ENCODE measurements around the gene PITX2.

Gene PITX2

DNA sequence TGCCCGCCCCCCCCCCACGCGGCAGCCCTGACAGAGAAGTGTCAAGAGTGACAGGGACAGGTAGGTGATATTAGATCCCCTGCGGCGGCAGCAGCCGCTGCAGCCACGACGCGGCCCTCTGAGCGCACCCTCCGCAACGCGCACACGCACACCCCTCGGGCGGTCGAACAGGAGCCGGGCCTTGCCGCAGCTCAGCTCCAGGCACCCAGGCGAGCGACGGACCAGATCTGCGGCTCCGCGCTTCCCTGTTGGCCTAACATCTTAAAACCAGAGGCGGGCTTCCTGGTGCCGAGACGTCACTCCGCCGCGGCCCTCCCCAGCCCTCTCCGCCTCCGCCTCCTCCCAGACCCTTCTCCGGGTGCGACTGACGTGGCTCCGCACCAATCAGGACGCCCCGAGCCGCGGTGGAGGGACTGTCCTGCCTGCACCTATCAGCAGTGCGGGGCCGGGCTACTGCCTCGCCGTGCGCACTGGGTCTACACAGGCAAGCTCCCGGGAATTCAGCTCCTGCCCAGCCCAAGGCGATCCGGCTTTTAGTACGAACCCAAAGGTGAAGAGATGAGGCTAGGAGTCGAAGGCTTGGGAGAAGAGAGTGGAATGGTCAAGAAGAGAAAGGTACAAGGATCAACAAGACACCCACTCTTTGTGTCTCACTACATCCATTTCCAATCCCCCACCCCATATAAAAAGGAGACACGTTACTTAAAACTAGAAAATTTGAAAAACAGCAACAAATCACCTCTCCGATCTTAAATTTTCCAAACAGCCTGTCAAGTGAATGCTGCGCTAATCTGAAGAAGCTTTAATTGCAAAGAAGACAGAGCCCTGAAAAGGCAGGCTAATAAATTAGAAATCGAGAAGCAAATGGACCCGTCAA lies at the start of gene PITX2:
TSS of gene PITX2 (minus strand) at position 237 of the 877 bp plus-strand sequence. CDS start 617 bp downstream, outside the sequence.
- DNase-seq: no peak

DNA sequence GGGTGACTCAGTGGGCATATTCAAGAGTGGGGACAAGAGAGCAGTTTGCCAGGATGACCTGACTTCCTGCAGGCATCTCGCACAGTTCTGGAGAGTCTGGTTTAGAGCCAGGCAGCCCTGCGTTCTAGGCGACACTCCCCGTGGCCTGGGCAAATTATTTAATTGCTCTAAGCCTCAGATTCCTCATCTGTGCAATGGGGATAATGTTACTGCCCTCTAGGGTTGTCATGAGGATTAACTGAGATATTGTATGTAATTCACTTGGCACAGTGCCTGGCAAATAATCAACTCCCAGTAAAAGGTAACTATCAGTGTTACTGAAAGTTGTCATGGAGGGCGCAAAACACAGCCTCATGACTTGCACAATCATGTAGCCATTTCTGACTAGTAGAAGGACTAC lies 48.8 kb upstream of the PITX2 start:
- no peak for DNase-seq

DNA sequence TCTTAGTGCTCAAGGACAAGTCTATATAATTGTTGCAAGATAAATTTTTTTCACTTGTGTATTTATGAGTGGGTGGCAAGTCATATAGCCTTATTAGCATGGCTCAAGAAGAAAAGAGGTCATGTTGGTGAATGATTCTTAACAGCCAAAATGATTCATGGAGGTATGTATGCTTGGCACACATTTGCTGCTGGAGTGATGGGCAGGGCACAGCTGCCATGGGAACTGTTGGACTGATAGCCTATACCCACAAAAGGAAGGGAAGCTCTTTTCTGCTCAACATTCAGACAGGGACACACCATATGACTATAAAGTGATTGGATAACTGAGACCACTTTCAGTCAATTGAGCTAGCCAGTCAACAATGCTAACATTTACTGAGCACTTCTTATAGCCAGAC lies 46.8 kb upstream of the PITX2 start:
- DNase-seq: no peak

DNA sequence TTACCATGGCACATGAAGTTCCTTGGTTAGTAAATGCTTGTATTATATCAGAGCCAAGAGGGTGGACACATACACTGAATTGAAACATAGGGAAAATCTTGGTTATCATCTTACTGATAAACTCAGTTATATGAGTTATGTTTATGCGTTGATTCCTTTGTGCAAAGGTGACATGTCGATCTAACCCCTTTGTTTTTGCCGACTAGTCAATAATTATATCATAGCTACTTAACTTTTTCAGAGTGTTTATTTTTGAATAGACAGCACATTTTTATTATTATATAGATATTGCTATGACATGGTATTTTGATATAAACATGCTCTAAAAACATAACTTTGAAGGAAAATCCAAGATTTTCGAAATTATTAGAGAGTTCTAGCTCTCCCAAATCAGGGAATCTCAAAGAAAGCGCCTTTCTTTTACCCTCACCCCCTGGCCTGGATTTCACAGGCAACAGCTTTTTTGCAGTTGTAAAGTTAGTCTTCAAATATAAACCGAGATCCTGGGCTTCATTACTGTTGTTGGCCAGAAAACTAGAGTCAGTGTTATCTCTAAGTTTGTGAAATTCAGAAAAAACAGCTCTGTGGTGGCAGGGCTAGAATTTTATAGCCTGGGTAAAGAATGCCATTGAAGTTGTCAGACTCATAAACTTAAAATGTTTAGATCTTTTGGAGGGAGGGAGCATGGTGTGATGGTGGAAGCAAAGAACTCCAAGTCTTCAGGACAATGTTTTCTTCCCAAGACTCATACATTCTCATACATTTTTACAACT lies 45.8 kb upstream of the PITX2 start:
- no peak for DNase-seq

DNA sequence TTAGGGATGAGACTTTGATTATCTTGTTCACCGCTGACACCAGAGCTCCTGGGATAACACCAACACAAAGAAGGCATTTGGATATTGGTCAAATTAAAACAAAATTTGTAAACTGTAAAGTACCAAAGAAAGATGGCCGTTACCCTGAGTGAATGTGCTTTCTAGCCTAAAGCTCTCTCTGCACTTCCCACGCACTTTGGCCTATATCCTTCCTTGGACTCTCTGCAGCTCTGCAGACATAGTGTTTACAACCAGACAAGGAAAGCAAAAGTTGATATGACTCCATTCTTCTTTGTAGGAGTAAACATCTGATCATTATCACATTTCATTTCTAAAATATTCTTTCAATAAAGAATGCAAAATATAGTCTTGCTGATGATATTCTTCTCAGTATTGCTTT lies 44.8 kb upstream of the PITX2 start:
- DNase-seq: no peak

DNA sequence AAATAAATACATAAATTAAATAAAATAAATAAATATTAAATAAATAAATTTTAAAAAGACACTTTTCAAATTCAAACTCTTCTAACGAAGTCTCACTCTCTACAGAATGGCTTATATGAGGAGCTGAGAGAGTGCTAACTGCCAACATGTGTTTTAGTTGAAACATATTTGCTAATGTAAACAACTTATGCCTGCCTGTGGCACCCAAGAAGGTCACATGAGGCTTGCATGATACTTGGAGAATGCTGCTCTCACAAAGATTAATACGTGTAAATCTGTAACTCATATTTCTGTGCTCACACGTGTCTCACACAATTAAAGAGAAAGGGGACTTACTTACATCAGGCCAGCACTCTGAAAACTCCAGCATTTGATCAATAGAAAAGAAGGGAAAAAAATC lies 43.2 kb upstream of the PITX2 start:
- DNase-seq: no peak

DNA sequence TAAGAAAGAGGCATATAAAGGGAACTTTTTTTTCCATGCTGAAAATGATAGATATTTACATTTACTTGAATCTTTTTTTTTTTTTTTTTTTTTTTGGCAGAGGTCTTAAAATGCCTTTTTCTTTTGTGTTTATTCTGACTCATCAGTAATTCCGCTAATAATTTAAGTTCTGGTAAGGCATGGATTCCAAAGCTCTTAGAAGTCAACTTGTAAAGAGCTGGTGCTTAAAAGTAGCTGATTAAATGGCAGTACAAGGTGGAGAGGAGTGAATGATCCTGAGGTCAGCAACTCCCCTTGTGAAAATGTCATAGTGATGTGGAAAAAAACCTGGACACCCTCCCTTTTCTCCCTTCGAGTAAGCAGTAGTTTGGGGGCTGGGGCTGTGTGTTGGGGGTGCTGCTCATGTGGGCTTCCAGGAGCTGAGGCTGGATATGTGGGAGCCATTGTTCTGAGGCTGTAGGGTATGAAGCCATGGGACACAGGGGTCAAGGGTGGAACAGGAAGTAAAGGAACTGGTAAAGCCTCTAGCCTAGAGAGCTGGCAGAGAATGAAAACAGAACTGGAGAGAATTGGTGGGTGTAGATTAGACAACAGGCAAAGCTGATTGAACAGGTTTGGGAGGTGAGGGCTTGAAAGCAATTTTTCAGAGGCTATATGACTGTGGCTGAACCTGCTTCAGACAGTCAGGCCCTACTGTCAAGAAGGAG lies 41.0 kb upstream of the PITX2 start:
- no peak for DNase-seq

DNA sequence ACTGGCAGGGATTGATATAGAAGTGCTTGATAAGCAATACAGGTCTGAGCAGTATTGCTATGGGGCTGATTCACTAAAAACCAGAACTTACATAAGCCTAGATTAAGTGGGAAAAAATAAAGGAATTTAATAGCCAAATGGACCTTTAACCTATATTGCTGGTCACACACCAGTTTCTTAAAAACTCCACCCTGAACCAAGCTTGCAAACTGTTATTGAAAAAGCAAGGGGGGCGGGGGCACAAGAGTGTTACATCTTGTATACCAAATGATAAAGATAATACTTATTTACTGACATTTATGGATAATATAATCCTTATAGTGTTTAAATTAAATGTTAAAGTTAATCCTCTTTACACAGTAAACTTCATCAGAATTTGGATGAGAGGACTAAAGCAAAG lies 40.3 kb upstream of the PITX2 start:
- DNase-seq: no peak

DNA sequence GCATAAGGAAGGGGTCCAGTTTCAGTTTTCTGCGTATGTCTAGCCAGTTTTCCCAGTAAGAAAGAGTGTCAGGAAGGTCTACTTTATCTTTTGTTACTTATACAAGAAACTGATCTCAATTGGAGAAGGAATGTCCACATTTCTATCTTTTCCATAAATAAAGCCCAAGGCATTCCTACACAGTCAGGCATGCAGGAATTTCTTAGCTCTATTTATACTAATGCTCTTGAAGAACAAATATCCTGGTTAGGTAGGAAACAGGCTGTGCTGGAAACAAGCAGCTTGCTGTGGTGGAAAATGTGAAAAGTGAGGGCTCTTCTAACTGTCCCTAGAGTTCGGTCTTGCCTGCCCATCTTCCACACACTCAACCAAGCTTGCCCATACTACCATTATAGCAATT lies 37.9 kb upstream of the PITX2 start:
- DNase-seq: no peak

DNA sequence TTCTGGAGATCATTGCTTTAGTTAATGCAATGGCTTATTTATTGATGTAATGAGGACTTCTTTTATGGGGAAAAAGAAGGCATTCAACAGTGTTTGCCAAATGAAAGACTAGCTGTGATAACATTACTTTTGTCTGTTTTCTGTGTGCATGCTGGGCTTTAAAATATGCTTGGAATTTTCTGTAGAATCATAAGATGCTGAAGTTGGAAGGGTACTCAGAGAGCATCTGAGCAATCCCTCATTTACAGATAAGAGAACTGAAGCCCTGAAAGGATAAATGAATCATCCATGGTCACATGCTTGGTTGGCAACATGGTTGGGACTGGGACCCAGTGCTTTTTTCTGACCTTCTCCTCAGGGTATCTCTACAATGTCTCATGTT lies 31.4 kb upstream of the PITX2 start:
- DNase-seq: no peak

DNA sequence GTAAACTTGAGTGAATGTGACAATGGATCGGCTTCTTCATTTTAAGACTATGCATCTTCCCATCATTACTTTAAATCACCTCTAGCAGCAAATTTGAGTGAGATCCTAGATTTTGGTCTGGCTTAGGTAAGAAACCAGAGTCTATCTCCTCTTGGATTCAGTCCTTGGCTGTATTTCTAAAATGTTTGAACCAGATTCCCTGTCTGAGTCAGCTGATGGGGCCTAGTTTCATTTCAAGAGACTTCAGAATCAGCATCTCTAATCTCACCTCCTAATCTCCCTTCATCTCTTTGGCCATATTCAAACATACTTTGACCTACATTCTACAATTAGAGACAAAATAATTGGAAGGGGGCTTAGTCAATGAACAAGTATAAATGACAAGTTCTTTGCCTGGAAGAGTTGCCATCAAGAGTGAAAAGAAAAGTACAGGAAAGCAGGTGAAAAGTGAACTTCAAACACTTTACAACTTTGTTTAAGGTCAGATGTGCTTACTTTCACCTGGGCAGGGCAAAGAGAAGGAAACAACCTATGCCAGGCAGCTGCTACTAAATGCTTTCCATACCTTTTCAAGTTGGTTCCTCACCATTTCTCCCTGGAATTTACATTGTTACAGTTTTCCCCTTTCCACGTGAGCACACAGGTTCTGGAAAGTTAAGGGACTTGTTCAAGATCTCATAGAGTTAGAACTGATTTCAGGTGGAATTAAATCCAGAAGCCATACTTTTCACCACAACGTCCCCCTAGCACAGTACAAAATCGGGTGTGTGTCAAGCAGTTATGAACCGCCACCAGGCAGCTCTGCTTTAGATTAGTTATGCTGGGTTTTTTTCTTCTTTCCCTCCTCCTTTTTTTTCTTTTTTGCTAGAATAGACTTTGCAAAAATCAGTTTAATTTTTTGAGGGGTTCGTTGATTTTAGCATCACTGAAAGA lies 30.7 kb upstream of the PITX2 start:
- no peak for DNase-seq

DNA sequence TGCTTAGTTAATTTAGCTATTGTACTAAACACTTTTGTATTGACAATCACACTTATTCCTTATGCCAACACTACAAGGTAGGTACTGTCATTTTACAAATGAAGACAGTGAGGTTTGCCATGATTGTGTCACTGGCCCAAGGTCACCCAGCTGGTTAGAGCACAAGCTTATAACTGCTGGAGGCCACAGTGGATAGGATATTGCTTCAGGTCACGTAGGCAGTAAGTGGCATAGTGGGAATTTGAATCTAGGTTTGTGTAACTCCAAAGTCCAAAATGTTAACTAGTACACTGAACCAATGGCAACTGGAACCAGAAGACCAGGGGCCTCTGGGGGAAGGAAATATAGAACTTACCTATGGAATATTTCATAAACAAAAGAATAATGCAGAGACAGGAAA lies 21.1 kb upstream of the PITX2 start:
- DNase-seq: no peak

DNA sequence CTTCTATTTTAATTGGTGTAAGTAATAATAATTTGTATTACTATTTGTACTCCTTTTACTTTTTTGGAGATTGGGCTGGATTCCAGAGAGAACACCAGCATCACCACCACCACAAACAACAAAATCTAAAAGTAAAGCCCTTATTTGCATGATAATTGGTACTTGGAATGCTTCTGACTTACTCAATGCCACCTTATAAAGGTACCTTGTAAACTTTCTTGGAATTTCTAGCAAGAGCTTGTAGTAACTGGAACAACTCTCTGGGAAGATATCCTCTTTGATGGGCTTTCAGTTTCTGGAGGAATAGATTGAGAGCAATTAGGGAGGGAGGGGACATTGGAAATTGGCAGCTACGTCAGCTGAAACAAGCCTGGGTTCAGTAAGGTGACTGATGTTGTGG lies 20.2 kb upstream of the PITX2 start:
- no peak for DNase-seq

DNA sequence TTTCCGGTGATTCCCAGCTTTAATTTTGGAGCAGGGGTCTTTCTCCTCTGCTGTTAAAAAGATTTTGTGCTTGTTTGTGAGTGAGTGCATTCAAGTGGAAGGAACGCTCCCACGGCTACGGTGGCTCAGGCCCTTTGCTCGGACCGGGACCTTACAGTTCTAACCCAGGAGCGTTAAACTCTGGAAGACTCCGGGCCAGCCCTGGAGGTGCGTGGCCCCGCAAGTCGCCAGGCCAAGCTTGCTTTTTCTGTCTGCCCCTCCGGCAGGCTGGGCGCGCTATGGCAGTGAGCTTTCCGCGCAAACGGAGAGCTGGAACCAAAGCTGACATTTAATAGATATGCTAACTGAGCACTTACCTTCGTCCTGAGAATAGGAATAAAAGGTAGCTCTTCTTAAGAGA lies 18.3 kb upstream of the PITX2 start:
- DNase-seq: no peak

DNA sequence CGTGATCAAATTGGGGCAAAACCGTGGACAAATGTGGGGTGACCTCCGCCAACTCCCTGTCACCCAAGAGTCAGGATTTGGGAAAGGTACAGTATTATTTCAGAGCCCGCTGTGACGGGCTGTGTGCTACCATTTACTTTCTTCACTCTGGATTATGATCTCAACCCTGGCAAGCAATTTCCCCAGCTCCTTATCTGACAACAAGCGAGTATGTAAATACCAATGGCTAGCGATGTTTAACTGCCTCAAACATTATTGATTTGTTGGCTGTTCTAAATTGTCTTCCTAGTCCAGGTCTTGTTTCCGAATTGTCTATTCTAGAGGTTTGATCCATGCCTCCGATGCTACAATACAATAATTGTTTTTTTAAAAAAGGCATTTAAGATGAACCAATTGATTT lies 17.7 kb upstream of the PITX2 start:
- no peak for DNase-seq

DNA sequence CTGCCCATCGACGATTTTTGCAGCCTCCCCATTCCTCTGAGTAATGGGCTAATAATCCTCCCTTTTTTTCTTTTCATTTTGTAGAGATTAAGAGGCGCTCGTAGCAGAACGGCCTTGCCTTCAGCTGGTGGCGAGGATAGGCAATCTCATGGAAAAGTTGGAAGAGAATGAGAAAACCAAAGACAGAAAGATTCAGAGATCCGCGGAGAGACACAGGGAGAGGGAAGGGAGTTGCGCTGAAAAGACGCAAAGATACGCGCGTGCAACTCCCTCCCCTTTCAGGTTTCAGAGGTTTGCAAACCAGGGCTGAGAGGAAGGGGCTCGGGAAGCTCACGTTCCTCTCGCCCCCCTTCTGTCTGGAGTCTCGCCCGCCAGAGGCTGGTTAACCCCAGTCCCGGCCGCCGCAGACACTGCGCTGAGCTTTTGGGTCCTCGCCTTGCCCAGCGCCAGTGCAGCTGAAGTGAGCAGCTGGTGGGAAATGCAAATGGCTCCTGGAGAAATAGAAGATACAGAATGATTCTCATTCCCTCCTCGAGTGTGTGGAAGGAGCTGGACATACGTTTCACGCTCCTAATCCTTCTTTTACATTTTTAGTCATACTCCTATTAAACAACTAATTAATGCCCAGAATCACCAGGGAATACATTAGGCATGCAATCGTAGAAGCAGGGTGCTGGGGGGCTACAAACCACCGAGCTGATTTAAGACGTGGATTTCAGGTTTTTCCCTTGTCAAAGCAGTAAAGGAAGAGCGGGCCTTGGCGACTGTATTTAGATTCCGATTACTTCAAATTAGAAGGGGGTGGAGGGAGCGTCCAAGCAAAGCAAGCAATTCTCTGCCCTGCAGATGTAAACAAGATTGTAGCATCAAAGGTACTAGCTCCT lies 16.6 kb upstream of the PITX2 start:
- no peak for DNase-seq

DNA sequence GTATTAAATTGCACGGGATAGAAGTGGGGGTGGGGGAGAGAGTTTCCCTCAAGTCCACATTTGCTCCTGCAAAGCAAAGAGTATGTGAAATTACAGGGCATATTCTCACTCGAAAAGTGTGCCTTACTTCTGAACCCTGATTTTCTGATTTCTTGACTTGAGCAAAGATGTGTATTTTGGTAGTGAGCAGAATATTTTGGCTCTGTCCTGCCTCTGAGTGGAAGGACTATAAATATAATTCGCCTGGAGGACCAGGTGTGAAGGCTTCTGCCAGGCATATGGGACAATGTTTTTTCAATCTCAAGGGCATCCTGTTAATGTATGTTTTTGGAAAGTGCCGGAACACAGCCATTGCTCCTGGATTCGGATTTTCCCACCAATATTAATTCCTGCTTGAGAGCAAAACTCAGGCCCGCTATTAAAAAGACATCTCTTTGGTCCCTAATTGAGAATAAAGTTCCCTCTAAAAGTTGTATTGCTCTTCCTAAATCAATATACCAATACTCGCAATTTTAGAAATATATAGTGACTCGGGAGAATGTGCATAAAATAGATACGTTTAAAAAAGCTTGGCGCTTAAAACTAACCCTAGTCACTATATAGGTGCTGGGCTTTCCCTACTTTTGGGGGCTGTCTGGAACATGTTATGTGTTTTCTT lies 15.3 kb upstream of the PITX2 start:
- DNase-seq: no peak

DNA sequence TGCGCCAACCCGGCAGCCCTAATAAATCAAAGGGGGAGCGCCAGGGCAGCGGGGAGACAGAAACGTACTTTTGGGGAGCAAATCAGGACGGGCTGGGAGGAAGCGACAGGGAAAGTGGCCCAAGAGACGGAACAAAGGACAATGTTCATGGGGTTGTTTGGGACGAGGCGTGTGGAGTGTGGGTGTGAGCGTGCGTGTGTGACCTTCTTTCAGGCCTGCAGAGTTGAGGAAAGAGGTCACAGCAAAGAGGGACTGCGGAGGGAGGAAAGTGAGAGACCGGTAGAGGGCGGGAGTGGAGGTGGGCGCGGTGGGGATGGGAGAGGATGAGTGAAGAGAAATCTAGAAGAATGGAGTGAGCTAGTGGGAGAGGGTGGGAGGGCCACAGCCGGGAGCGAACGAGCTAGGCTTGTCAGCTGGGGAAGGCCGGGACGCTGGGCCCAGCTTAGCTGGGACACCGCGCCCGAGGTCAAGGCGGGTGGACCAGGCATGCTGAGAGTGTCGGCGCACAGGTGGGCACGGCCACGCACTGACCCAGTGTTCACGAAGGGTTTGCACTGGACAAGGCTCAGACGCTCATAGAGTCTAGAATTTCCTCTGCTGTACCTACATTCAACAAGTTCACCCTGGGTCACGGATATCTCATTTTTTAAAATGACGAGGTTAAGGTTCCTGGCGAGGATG lies 14.7 kb upstream of the PITX2 start:
- no peak for DNase-seq

DNA sequence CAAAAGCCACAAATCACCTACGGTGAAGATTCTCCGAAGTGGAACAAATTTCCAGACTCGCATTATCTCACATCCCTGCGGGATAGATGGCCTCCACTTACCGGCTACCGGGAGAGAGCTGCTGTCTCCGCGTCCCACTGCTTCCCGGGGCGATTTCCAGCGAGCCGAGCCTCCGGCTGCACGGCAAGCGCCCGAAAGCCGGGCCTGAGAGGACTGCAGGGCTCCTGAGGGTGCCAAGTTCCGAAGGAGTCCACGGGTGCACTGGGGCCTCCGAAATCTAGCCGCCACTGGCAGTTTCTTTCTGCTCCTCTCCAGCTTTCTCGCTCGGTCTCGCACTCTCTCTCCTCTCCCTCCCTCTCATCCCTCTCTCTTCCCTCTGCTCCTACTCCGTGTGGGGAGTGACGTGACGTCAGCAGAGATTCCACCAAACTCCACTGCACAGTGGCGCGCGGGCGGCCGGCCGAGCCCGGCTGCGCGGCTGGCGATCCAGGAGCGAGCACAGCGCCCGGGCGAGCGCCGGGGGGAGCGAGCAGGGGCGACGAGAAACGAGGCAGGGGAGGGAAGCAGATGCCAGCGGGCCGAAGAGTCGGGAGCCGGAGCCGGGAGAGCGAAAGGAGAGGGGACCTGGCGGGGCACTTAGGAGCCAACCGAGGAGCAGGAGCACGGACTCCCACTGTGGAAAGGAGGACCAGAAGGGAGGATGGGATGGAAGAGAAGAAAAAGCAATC lies 14.0 kb upstream of the PITX2 start:
- DNase-seq: no peak

All from bone marrow (tissue), 2 donors.